IMR-90 (cell line): Measurements from ENCODE around the gene CES1. TPM values are rescaled to one million over a fixed set of nuclear protein-coding genes. Genes with fewer than 3 reads are reported as not detected.

Experiments
- ATAC-seq: fragments of 200-7000 bp; cut with Tn5 transposase; 2 replicates; pipeline ENCODE4 v1.9.1; 2020; ENCODE audit warnings: low read depth, mild to moderate bottlenecking, moderate library complexity
- BruUV-seq: library from RNA; stranded (reverse); fragments of 400-500 nt; replicated peaks from 2 replicates; lab custom pipeline; 2021; lab: Mats Ljungman, UMichigan
- CTCF ChIA-PET: fragments of 300-600 bp; formaldehyde crosslinking; extraction: SDS; loops from one replicate; lab custom pipeline; 2021; ENCODE audit warnings: antibody characterized with exemption; lab: Yijun Ruan, JAX
- POLR2A ChIA-PET: fragments of 300-600 bp; sonication (Branson Sonifier 250); formaldehyde crosslinking; loops from one replicate; lab custom pipeline; 2022; ENCODE audit warnings: antibody characterized with exemption; ENCODE audit not compliant: unreplicated experiment; lab: Charles Lee
- DNase-seq: peaks from one replicate; pipeline ENCODE4 v3.0.0; 2013
- H2AFZ ChIP-seq: replicated peaks from 2 replicates; pipeline ENCODE3; 2013; ENCODE audit warnings: low read length, mild to moderate bottlenecking; ENCODE audit not compliant: poor library complexity
- H2AK5ac ChIP-seq: 2 replicates; pipeline ENCODE4 v1.6.1; 2013; ENCODE audit warnings: low read depth, low read length, inconsistent platforms
- H2AK9ac ChIP-seq: replicated peaks from 2 replicates; pipeline ENCODE3; 2013; ENCODE audit warnings: mild to moderate bottlenecking, low read depth, low read length, moderate library complexity; ENCODE audit not compliant: poor library complexity
- H2BK120ac ChIP-seq: 2 replicates; pipeline ENCODE4 v1.6.1; 2013; ENCODE audit warnings: low read depth, low read length, inconsistent platforms
- H2BK15ac ChIP-seq: 3 replicates; pipeline ENCODE4 v1.6.1; 2013; ENCODE audit warnings: low read depth, low read length, inconsistent platforms
- H2BK20ac ChIP-seq: 2 replicates; pipeline ENCODE4 v1.6.1; 2013; ENCODE audit warnings: low read depth, mild to moderate bottlenecking, inconsistent platforms, low read length, moderate library complexity
- H2BK5ac ChIP-seq: 2 replicates; pipeline ENCODE4 v1.6.1; 2013; ENCODE audit warnings: mild to moderate bottlenecking, low read depth, low read length, inconsistent platforms; ENCODE audit not compliant: poor library complexity, severe bottlenecking
- H3K14ac ChIP-seq: replicated peaks from 2 replicates; pipeline ENCODE4 v1.6.1; 2013; ENCODE audit warnings: low read depth, low read length, inconsistent platforms
- H3K18ac ChIP-seq: 2 replicates; pipeline ENCODE4 v1.6.1; 2013; ENCODE audit warnings: low read depth, low read length, control low read depth
- H3K23ac ChIP-seq: 2 replicates; pipeline ENCODE4 v1.6.1; 2013; ENCODE audit warnings: low read depth, low read length, inconsistent platforms
- H3K27ac ChIP-seq: 2 replicates; pipeline ENCODE4 v1.5.1; 2013; ENCODE audit warnings: mild to moderate bottlenecking, control low read depth, low read length; ENCODE audit not compliant: insufficient read depth
- H3K27me3 ChIP-seq: 2 replicates; pipeline ENCODE4 v1.6.1; 2013; ENCODE audit warnings: low read length; ENCODE audit not compliant: control insufficient read depth, insufficient read depth
- H3K36me3 ChIP-seq: 2 replicates; pipeline ENCODE4 v1.6.1; 2013; ENCODE audit warnings: low read length, mixed read lengths; ENCODE audit not compliant: control insufficient read depth, insufficient read depth
- H3K4ac ChIP-seq: 2 replicates; pipeline ENCODE4 v1.6.1; 2013; ENCODE audit warnings: low read depth, low read length, inconsistent platforms
- H3K4me1 ChIP-seq: 2 replicates; pipeline ENCODE4 v1.6.1; 2013; ENCODE audit warnings: low read length, mixed read lengths; ENCODE audit not compliant: control insufficient read depth, insufficient read depth
- H3K4me2 ChIP-seq: 2 replicates; pipeline ENCODE4 v1.6.1; 2013; ENCODE audit warnings: low read depth, mild to moderate bottlenecking, control low read depth, low read length, moderate library complexity
- H3K4me3 ChIP-seq: 2 replicates; pipeline ENCODE4 v1.5.1; 2013; ENCODE audit warnings: low read depth, mild to moderate bottlenecking, control low read depth, low read length, moderate library complexity; ENCODE audit not compliant: insufficient read depth
- H3K56ac ChIP-seq: 2 replicates; pipeline ENCODE4 v1.6.1; 2013; ENCODE audit warnings: low read length, inconsistent platforms; ENCODE audit not compliant: insufficient read depth; ENCODE audit errors: extremely low read depth
- H3K79me1 ChIP-seq, 2 experiments: 2 replicates each; pipeline ENCODE4 v1.6.1; 2013; ENCODE audit warnings: low read length in 2 of 2, inconsistent platforms in 1 of 2, low read depth in 1 of 2
- H3K9ac ChIP-seq: 2 replicates; pipeline ENCODE4 v1.6.1; 2013; ENCODE audit warnings: low read depth, low read length, control low read depth
- H3K9me1 ChIP-seq: 2 replicates; pipeline ENCODE4 v1.6.1; 2013; ENCODE audit warnings: low read length, inconsistent platforms; ENCODE audit not compliant: insufficient read depth
- H3K9me3 ChIP-seq: 2 replicates; pipeline ENCODE4 v1.6.1; 2013; ENCODE audit warnings: low read length; ENCODE audit not compliant: control insufficient read depth, insufficient read depth
- H4K20me1 ChIP-seq: 2 replicates; pipeline ENCODE4 v1.6.1; 2013; ENCODE audit warnings: low read length, inconsistent platforms; ENCODE audit not compliant: insufficient read depth
- H4K5ac ChIP-seq: 2 replicates; pipeline ENCODE4 v1.6.1; 2013; ENCODE audit warnings: mild to moderate bottlenecking, low read depth, low read length, control low read depth
- H4K8ac ChIP-seq, 2 experiments: 2 replicates each; pipeline ENCODE4 v1.6.1; 2013; ENCODE audit warnings: low read depth in 2 of 2, low read length in 2 of 2, control low read depth in 1 of 2, inconsistent platforms in 1 of 2
- H4K91ac ChIP-seq: 2 replicates; pipeline ENCODE4 v1.6.1; 2013; ENCODE audit warnings: low read depth, low read length, inconsistent platforms; ENCODE audit not compliant: insufficient read depth
- MAFK ChIP-seq: IDR thresholded peaks from 2 replicates; pipeline ENCODE4 v1.6.1; 2012; ENCODE audit warnings: low read depth, low read length, improper control_type of control experiment
- MAZ ChIP-seq: IDR thresholded peaks from 2 replicates; pipeline ENCODE4 v1.6.1; 2012; ENCODE audit warnings: low read depth, mild to moderate bottlenecking, low read length, improper control_type of control experiment, moderate library complexity, borderline replicate concordance
- MXI1 ChIP-seq: IDR thresholded peaks from 2 replicates; pipeline ENCODE4 v1.6.1; 2012; ENCODE audit warnings: low read depth, mild to moderate bottlenecking, low read length, moderate library complexity, borderline replicate concordance
- NFE2L2 ChIP-seq: fragments of 150-350 bp; IDR thresholded peaks from 2 replicates; pipeline ENCODE4 v1.6.1; 2016; ENCODE audit warnings: low read depth, mild to moderate bottlenecking, low read length
- RFX5 ChIP-seq: IDR thresholded peaks from 2 replicates; pipeline ENCODE4 v1.8.0; 2012; ENCODE audit warnings: low read depth, mild to moderate bottlenecking, low read length, moderate library complexity
- whole genome bisulfite sequencing, 2 experiments: methylation state at CpG; one replicate each; pipeline versions ENCODE4 v1.1.5 to v1.1.7; 2013; ENCODE audit warnings: missing lambda C conversion rate in 2 of 2; ENCODE audit not compliant: insufficient read length in 1 of 2; ENCODE audit errors: extremely low coverage in 2 of 2; 5-methylcytosine and 5-hydroxymethylcytosine counted together
- dilution Hi-C: fragments of 300-500 bp; cut with HindIII; formaldehyde crosslinking; loops from one replicate; pipeline ENCODE4 v1.14.3; 2018; ENCODE audit warnings: low sequenced_read_pairs; ENCODE audit not compliant: unreplicated experiment
- in situ Hi-C: fragments of 300-500 bp; cut with MboI; formaldehyde crosslinking; loops from 3 replicates; pipeline ENCODE4 v1.14.3; 2019; ENCODE audit warnings: low sequenced_read_pairs, inconsistent platforms, mixed read lengths
- intact Hi-C: fragments of 100-400 bp; cut with micrococcal nuclease; formaldehyde crosslinking; loops from 2 replicates; pipeline ENCODE4 v1.10.0; 2022
- polyA plus RNA-seq, 3 experiments: library from polyadenylated mRNA; depleted of rRNA; stranded (reverse); fragments of >200 nt; gene quantifications; 2 replicates each; pipeline ENCODE4 v1.2.3, GENCODE V29; 2012; ENCODE audit warnings: low replicate concordance in 1 of 3
- total RNA-seq: library from RNA; depleted of rRNA; stranded (reverse); fragments of >200 nt; gene quantifications from 2 replicates; pipeline ENCODE4 v1.2.3, GENCODE V29; 2012
- TF ChIP-seq, protein P1 (sequence below): fragments of 150-350 bp; IDR thresholded peaks from 2 replicates; pipeline ENCODE4 v1.6.1; 2016; ENCODE audit warnings: low read depth, mild to moderate bottlenecking, low read length, moderate library complexity, borderline replicate concordance

Gene CES1
- total and polyA plus RNA-seq, 2 of the 4 experiments (the other 2 are of a cell fraction) = 0.03 TPM; not detected in 1

DNA sequence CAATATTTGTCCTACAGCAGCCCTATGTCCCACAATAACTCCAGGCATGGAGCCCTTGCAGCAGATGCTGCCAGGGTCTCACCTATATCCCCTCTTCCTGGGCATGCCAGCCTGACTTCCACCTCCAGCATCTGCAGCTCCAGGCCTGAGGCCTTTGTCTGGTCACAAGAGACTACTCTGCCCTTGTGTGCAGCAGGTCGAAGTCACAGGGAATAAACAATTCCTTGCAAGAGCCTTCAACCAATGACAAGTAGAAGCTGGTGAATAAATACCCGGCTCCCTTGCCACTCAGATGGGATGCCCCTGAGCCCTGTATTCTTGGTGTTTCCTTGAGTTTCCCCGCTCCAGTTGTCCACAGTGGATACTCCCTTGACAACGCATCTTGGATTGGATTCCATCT lies 23.0 kb downstream of the CES1 start:
- Histone ChIP-seq H3K9me1 (no peaks in the 10 kb centered on the region), H3K4me1 (no peaks in the 10 kb centered on the region), H3K9ac (no peak overlapping the region), H2BK15ac (no peak overlapping the region), H3K23ac (no peak overlapping the region), H2AFZ (no peak overlapping the region), H3K56ac (no peak overlapping the region), H4K8ac (no peak overlapping the region), H4K20me1 (no peaks in the 10 kb centered on the region), H3K27ac (no peak overlapping the region), H3K18ac (no peak overlapping the region), H4K5ac (no peak overlapping the region), H3K14ac (no peak overlapping the region), H4K91ac (no peak overlapping the region), H3K9me3 (no peaks in the 10 kb centered on the region), H2BK5ac (no peak overlapping the region), H3K36me3 (no peaks in the 10 kb centered on the region), H3K79me1 (no peaks in the 10 kb centered on the region), H2AK5ac (no peak overlapping the region), H2BK20ac (no peak overlapping the region), H2AK9ac (no peak overlapping the region), H3K27me3 (no peaks in the 10 kb centered on the region), H3K4me3 (no peak overlapping the region), H2BK120ac (no peak overlapping the region), H3K4me2 (no peak overlapping the region), H3K4ac (no peak overlapping the region)
- no peak for TF ChIP-seq MAFK
- no peak for TF ChIP-seq RFX5
- TF ChIP-seq, protein P1, sequence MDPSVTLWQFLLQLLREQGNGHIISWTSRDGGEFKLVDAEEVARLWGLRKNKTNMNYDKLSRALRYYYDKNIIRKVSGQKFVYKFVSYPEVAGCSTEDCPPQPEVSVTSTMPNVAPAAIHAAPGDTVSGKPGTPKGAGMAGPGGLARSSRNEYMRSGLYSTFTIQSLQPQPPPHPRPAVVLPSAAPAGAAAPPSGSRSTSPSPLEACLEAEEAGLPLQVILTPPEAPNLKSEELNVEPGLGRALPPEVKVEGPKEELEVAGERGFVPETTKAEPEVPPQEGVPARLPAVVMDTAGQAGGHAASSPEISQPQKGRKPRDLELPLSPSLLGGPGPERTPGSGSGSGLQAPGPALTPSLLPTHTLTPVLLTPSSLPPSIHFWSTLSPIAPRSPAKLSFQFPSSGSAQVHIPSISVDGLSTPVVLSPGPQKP = no peak
- no peak for TF ChIP-seq MAZ
- TF ChIP-seq NFE2L2 = no peak
- no peak for TF ChIP-seq MXI1
- ChIA-PET POLR2A (no interaction called here), CTCF (no interaction called here)
- DNase-seq (no peak), ATAC-seq (no peak)
- WGBS, 2 experiments = 68% methylated on average over 3 of the region's 4 CpGs; no CpG with 5 or more reads in 1 of the 2 experiments
- in situ Hi-C loops = no loop called here
- BruUV-seq = no TSS peak
- intact Hi-C loops = no loop called here
- dilution Hi-C loops = no loop called here
